K562 (cell line): ENCODE measurements around the gene HOMEZ. TPM values are rescaled to one million over a fixed set of nuclear protein-coding genes. Genes with fewer than 3 reads are reported as not detected.

Source experiments
- CBX3 ChIP-seq, 2 experiments: IDR thresholded peaks; 1 replicate in 1 of 2; 2 replicates in 1 of 2; pipeline ENCODE4 v1.6.1; 2012; ENCODE audit warnings: inconsistent platforms in 2 of 2, low read length in 2 of 2, borderline replicate concordance in 1 of 2, control low read depth in 1 of 2
- CTCFL ChIP-seq: IDR thresholded peaks from 2 replicates; pipeline ENCODE4 v1.6.1; 2011; ENCODE audit warnings: borderline replicate concordance, low read depth, mild to moderate bottlenecking, moderate library complexity, low read length; ENCODE audit not compliant: insufficient read depth, poor library complexity, severe bottlenecking
- FOS ChIP-seq: IDR thresholded peaks from 3 replicates; pipeline ENCODE4 v1.6.1; 2011; ENCODE audit not compliant: insufficient read length; ENCODE audit errors: extremely low read depth
- NCOA6 ChIP-seq: fragments of 450-650 bp; IDR thresholded peaks from 2 replicates; pipeline ENCODE4 v1.6.1; 2017; ENCODE audit warnings: mild to moderate bottlenecking
- NONO ChIP-seq, 2 experiments: fragments of 200-400 bp in 1 of 2; fragments of 450-650 bp in 1 of 2; formaldehyde crosslinking in 1 of 2; IDR thresholded peaks; 2 replicates each; pipeline ENCODE4 v1.6.1; 2017; ENCODE audit warnings: low read depth in 2 of 2, mild to moderate bottlenecking in 2 of 2, moderate library complexity in 2 of 2, low read length in 1 of 2
- POLR2G ChIP-seq: fragments of 200-400 bp; formaldehyde crosslinking; IDR thresholded peaks from 2 replicates; pipeline ENCODE4 v1.6.1; 2017; ENCODE audit warnings: low read depth, mild to moderate bottlenecking, antibody characterized with exemption, low read length, moderate library complexity
- REST ChIP-seq, 2 experiments: fragments of 450-650 bp; formaldehyde crosslinking in 1 of 2; IDR thresholded peaks; 2 replicates each; pipeline versions ENCODE4 v1.4.0 to v1.6.1; 2014 to 2020; ENCODE audit warnings: mild to moderate bottlenecking in 2 of 2, borderline replicate concordance in 1 of 2, low read depth in 1 of 2
- SUPT5H ChIP-seq: fragments of 450-650 bp; IDR thresholded peaks from 2 replicates; pipeline ENCODE4 v1.6.1; 2016
- ZBTB5 ChIP-seq: fragments of 450-650 bp; IDR thresholded peaks from 2 replicates; pipeline ENCODE4 v1.6.1; 2017; ENCODE audit warnings: antibody characterized with exemption
- ZFP1 ChIP-seq: fragments of 450-650 bp; formaldehyde crosslinking; IDR thresholded peaks from 2 replicates; pipeline ENCODE4 v1.4.0; 2020; ENCODE audit warnings: mild to moderate bottlenecking, mixed read lengths
- polyA plus RNA-seq, 8 experiments: library from polyadenylated mRNA; depleted of rRNA in 4 of 8; stranded (reverse) in 5 of 8; unstranded in 3 of 8; fragments of >200 nt; fragmentation: Nextera tagmentation in 2 of 8; fragmentation: Illumina TruSeq in 1 of 8; extraction: Ambion mirVana in 2 of 8; extraction: Trizol in 1 of 8; gene quantifications; 2 replicates each; pipeline versions ENCODE4 v1.2.1 to v1.2.3, GENCODE V29; 2011 to 2014; ENCODE audit warnings: inconsistent platforms in 1 of 8, missing spikeins in 1 of 8
- total RNA-seq, 7 experiments: library from RNA; depleted of rRNA in 6 of 7; stranded (reverse); fragments of >200 nt in 6 of 7; fragmentation: Illumina TruSeq in 2 of 7; extraction: Trizol in 2 of 7; gene quantifications; 2 replicates each; pipeline versions ENCODE4 v1.2.1 to v1.2.3, GENCODE V29; 2011 to 2021; ENCODE audit warnings: low replicate concordance in 1 of 7
- TF ChIP-seq, protein P1 (sequence below), 2 experiments: fragments of 450-650 bp; conservative IDR thresholded peaks; 2 replicates each; pipeline ENCODE4 v1.6.1; 2017; ENCODE audit warnings: mild to moderate bottlenecking in 2 of 2, moderate library complexity in 2 of 2

HOMEZ gene
- total and polyA plus RNA-seq, 9 of the 15 experiments (the other 6 are each of a cell fraction or from before 2014, with no cell fraction given): 3.0 to 30.2 (median 16.9) TPM

- TF ChIP-seq CTCFL (no peak), NONO (IDR thresholded peaks at IDR 0.05; ENCODE audit: low read depth in 2 of 2, low read length in 1 of 2) (peak in 1 of 2 experiments; percentile 2; a peak in 1 of 4 replicates), FOS (no peak), SUPT5H (peak; percentile 8), ZBTB5 (no peak), NCOA6 (no peak), ZFP1 (CRISPR knock-in tag) (no peak), REST (IDR thresholded peaks at IDR 0.05; ENCODE audit: borderline replicate concordance) (no peak), REST (CRISPR knock-in tag; IDR thresholded peaks at IDR 0.05; ENCODE audit: low read depth) (0 out of 2 replicates have a peak, but pooled peaks have one; percentile 13), CBX3 (IDR thresholded peaks at IDR 0.05; ENCODE audit: borderline replicate concordance in 1 of 2, low read length in 2 of 2) (no peak), POLR2G (peak; percentile 82)
- TF ChIP-seq, protein P1, sequence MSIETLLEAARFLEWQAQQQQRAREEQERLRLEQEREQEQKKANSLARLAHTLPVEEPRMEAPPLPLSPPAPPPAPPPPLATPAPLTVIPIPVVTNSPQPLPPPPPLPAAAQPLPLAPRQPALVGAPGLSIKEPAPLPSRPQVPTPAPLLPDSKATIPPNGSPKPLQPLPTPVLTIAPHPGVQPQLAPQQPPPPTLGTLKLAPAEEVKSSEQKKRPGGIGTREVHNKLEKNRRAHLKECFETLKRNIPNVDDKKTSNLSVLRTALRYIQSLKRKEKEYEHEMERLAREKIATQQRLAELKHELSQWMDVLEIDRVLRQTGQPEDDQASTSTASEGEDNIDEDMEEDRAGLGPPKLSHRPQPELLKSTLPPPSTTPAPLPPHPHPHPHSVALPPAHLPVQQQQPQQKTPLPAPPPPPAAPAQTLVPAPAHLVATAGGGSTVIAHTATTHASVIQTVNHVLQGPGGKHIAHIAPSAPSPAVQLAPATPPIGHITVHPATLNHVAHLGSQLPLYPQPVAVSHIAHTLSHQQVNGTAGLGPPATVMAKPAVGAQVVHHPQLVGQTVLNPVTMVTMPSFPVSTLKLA (conservative IDR thresholded peaks at IDR 0.05): no peak
These were observed 16.6 kb upstream of the HOMEZ start, which contains the start of gene PPP1R3E (continued) for GRCh38 chr14:23302290-23303225.
